Heart right ventricle (tissue), 16 donors: Measurements from ENCODE around the gene ZNF423. TPM values are rescaled to one million over a fixed set of nuclear protein-coding genes. Genes with fewer than 3 reads are reported as not detected.

Experiments
- ATAC-seq, 8 donors: fragments of 200-7000 bp; cut with Tn5 transposase; one replicate each; pipeline ENCODE4 v1.9.1; 2020; ENCODE audit warnings: mild to moderate bottlenecking in 8 of 8, moderate library complexity in 8 of 8, moderate number of reproducible peaks in 1 of 8
- DNase-seq, 2 donors: peaks; one replicate each; pipeline ENCODE4 v3.0.0-alpha.2; 2020
- H3K27ac ChIP-seq, 10 donors: fragments of 200-600 bp; sonication (generic) in 2 of 10; one replicate each; pipeline versions ENCODE4 v1.5.0 to v1.8.0; 2020 to 2022; ENCODE audit warnings: mild to moderate bottlenecking in 3 of 10
- H3K27me3 ChIP-seq, 7 donors: fragments of 200-600 bp; one replicate each; pipeline ENCODE4 v1.8.0; 2021 to 2022; ENCODE audit warnings: mild to moderate bottlenecking in 2 of 7
- H3K36me3 ChIP-seq, 9 donors: fragments of 200-600 bp; sonication (generic) in 1 of 9; one replicate each; pipeline versions ENCODE4 v1.5.0 to v1.8.0; 2020 to 2022; ENCODE audit warnings: mild to moderate bottlenecking in 2 of 9
- H3K4me1 ChIP-seq, 9 donors: fragments of 200-600 bp; sonication (generic) in 1 of 9; one replicate each; pipeline versions ENCODE4 v1.5.0 to v1.8.0; 2020 to 2022; ENCODE audit warnings: mild to moderate bottlenecking in 4 of 9
- H3K4me3 ChIP-seq, 10 donors: fragments of 200-600 bp; sonication (generic) in 2 of 10; one replicate each; pipeline versions ENCODE4 v1.5.0 to v1.8.0; 2020 to 2022; ENCODE audit warnings: mild to moderate bottlenecking in 7 of 10, moderate library complexity in 2 of 10
- H3K9me3 ChIP-seq, 11 donors: fragments of 200-600 bp in 10 of 11; sonication (generic) in 2 of 11; one replicate each; pipeline versions ENCODE4 v1.5.0 to v1.8.0; 2013 to 2022; ENCODE audit warnings: mild to moderate bottlenecking in 2 of 11, control low read depth in 1 of 11, moderate library complexity in 1 of 11
- CTCF ChIP-seq, 9 donors: fragments of 200-600 bp; sonication (generic) in 2 of 9; IDR thresholded peaks; one replicate each; pipeline versions ENCODE4 v1.5.0 to v1.8.0; 2021 to 2022; ENCODE audit warnings: antibody characterized with exemption in 9 of 9, mild to moderate bottlenecking in 5 of 9, moderate library complexity in 1 of 9
- WGBS, 2 donors: extraction: QIAGEN DNeasy Blood & Tissue Kit; methylation state at CpG; one replicate each; pipeline ENCODE4 v1.1.7; 2013; ENCODE audit warnings: inconsistent platforms in 1 of 2; 5-methylcytosine and 5-hydroxymethylcytosine counted together
- intact Hi-C, 10 donors: fragments of 100-400 bp; cut with DNase I; formaldehyde crosslinking; loops; one replicate each; pipeline versions ENCODE4 v1.11.1 to v1.14.2; 2022
- polyA plus RNA-seq, 2 donors: library from polyadenylated mRNA; stranded (reverse); fragments of 200-250 nt; gene quantifications; one replicate each; pipeline ENCODE4 v1.2.3, GENCODE V29; 2013
- total RNA-seq, 10 donors: library from RNA; stranded (reverse); fragmentation: NEBNext Ultra II Directional in 3 of 10; extraction: Animal tissue kit (Norgen Biotek cat#: 25700) in 3 of 10; gene quantifications; one replicate each; pipeline versions ENCODE4 v1.2.1 to v1.2.4, GENCODE V29; 2021 to 2023
- donor health status: Arrhythmogenic right ventricular cardiomyopathy.
- donor health status: ischemic (EF 13 %, LVEDD 7.1; RV severe dilation, severe dysfunction).
- donor health status: healthy with polysubstance abuse.
- donor health status: DM: no; HTN: yes; CAD: no.
- donor health status: DM: no; HTN: no; CAD: no.
- donor health status: ischemic (EF 25% LVEDD 6.9; RV normal size, moderate dysfunction).
- donor health status: ischemic (EF 25% LVEDD 5.7; RV mildly dilated, moderate dysfunction).
- donor health status: healthy.
- donor health status: DM: yes; HTN: yes; CAD: no.
- donor health status: Ischemic cardiomyopathy.
- donor health status: ischemic (EF 35%, LVEDD 5.7; RV mildly dilated, moderate dysfunction).
- donor health status: nonischemic (EF 11% LVEDD 7.7; RV severe dilation, severe dysfunction).
- donor health status: DM: yes; HTN: yes; CAD: no.
- donor health status: PGD.
- donor health status: ischemic (EF 29% LVEDD 5.4; RV normal size, mild dysfunction).
- donor health status: nonischemic (EF 23%, LVEDD 6.1; RV moderate dilation, normal function).

ZNF423 gene
- total and polyA plus RNA-seq, 12 donors = 2.6 to 10.6 (median 7.0) TPM

GRCh38 chr16:49489686-49490320, 366.1 kb downstream of the ZNF423 start:
- H3K27me3 ChIP-seq = peaks cover 0 to 3% (median 0%) of the 10 kb centered on the region in 7 donors
- WGBS, 2 donors = 90 to 92% methylated on average over 7 of the region's 7 CpGs
- no peak overlapping the region for H3K4me3 ChIP-seq
- peaks cover 2 to 17% (median 13%) of the 10 kb centered on the region in 9 donors for H3K4me1 ChIP-seq
- peaks cover 0 to 10% (median 0%) of the 10 kb centered on the region in 11 donors for H3K9me3 ChIP-seq
- no peak overlapping the region for H3K27ac ChIP-seq
- DNase-seq (no peak), ATAC-seq (no peak)
- no peak for TF ChIP-seq CTCF (IDR thresholded peaks at IDR 0.05)
- intact Hi-C loops = loop anchor here in 8 of 10 donors (5.0 to 10.0 kb wide), 13 partner anchors 48 to 432 kb away; partner anchors contain the start of gene ZNF423 (in 3 of the 8)
- H3K36me3 ChIP-seq = no peaks in the 10 kb centered on the region

DNA sequence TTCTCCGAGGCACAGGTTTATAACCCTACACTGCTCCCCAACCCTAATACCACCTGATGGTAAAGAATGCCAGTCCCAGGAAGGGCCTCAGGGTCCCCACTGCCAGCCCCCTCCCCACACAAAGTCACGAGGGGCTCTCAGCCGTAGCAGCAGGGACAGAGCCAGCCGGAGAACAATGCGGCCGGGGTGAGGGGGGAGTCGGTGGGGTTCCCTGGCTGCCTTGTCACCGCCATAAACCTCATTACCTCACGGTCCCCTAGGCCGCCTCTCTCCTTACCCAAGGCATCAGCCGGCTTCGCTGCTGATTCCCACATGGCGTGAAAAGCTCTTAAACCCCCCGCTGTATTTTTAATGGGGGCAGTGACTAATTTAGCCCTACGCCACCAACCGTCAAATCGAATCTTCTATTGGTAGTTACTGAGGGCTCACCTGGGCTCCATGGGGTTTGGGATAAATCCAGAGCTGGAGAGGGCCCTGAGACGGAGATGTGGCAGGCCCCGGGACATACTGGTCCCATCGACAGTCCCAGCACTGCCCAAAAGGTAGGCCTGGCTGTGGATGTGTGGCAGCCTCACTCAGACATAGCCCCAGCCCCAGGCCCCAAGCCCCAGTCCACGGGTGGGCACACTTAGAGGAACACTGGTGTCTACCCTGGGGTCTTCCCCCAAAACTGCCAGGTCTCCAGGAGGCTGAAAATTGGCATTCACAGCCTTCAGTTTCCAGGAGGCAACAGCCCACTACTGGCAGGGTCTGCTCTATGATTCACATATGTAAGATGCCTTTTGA, 367.0 kb downstream of the ZNF423 start:
- Histone ChIP-seq H3K36me3 (no peaks in the 10 kb centered on the region), H3K4me3 (no peak overlapping the region), H3K4me1 (peaks cover 2 to 22% (median 17%) of the 10 kb centered on the region in 9 donors), H3K9me3 (peaks cover 0 to 10% (median 0%) of the 10 kb centered on the region in 11 donors), H3K27ac (no peak overlapping the region), H3K27me3 (peaks cover 0 to 3% (median 0%) of the 10 kb centered on the region in 7 donors)
- ATAC-seq = no peak
- no peak for DNase-seq
- intact Hi-C loops = no loop called here
- TF ChIP-seq CTCF (IDR thresholded peaks at IDR 0.05) = no peak
- 91 to 95% methylated on average over 21 of the region's 21 CpGs for WGBS, 2 donors

DNA sequence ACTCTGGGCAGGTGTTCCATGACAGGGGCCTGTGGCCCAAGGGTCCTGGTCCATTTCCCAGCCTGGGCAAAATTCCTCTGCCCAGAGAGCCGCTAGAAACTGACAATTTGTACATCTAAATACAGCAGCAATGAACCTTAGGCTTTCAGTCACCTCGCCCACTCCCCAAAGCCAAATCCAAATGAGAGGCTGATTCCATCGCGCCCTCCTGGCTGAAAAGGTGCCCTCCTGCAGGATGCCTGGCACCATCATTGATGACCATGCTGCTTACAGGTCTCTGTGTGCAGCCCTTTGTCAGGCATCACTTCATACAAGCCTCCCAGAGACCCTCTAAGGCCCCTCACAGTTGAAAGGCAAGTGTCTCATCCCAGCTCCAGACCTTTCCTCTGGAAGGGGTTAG, 367.6 kb downstream of the ZNF423 start:
- intact Hi-C loops = no loop called here
- H3K27ac ChIP-seq = no peak overlapping the region
- TF ChIP-seq CTCF (IDR thresholded peaks at IDR 0.05) = no peak
- no peak for ATAC-seq
- H3K27me3 ChIP-seq = peaks cover 0 to 3% (median 0%) of the 10 kb centered on the region in 7 donors
- 90 to 94% methylated on average over 4 of the region's 4 CpGs for WGBS, 2 donors
- no peak for DNase-seq
- H3K4me3 ChIP-seq = no peak overlapping the region
- H3K9me3 ChIP-seq = peaks cover 0 to 10% (median 0%) of the 10 kb centered on the region in 11 donors
- no peaks in the 10 kb centered on the region for H3K36me3 ChIP-seq
- peaks cover 2 to 27% (median 22%) of the 10 kb centered on the region in 9 donors for H3K4me1 ChIP-seq

DNA sequence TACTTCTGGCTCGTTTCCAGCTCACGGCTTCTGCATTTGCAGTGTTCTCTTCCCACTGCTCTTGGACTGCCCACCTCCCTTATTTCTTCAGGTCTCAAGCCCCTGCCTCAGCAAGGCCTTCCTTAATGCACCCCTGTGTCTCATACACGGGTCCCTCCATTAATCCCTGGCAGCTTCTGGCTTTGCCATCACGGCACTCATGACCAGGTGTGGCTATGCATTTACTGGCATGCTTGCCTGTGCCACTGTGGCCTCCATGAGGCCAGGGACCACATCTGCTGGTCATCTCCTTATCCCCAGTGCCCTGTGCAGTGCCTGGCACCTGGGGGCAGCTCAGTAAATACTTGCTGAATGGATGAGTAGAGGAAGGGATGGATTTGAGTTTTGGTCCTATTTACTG, 368.2 kb downstream of the ZNF423 start:
- Histone ChIP-seq H3K27me3 (peaks cover 0 to 3% (median 0%) of the 10 kb centered on the region in 7 donors), H3K4me3 (no peak overlapping the region), H3K27ac (no peak overlapping the region), H3K9me3 (peaks cover 0 to 10% (median 0%) of the 10 kb centered on the region in 11 donors), H3K36me3 (no peaks in the 10 kb centered on the region), H3K4me1 (peaks cover 2 to 28% (median 22%) of the 10 kb centered on the region in 9 donors)
- DNase-seq (no peak), ATAC-seq (no peak)
- no peak for TF ChIP-seq CTCF (IDR thresholded peaks at IDR 0.05)
- intact Hi-C loops = no loop called here
- 83 to 86% methylated on average over 4 of the region's 4 CpGs for WGBS, 2 donors
